Measurements from ENCODE around the gene CHMP4A.
A peak's percentile ranks its signal among the peaks of the same experiment; 100 is the strongest.
"Not testable (repeated sequence)": the region's sequence is repeated elsewhere in the genome, so short reads cannot be mapped to it uniquely, and the experiment has no call there.

Gene CHMP4A

GRCh38 chr14:24222987-24223386, 9.7 kb upstream of the CHMP4A start:
- DNase-seq (ENCODE audit: low read depth): not testable (repeated sequence)

GRCh38 chr14:24219521-24219920, 6.2 kb upstream of the CHMP4A start:
- DNase-seq (ENCODE audit: low read depth): no peak

GRCh38 chr14:24219080-24219479, 5.8 kb upstream of the CHMP4A start:
- DNase-seq (ENCODE audit: low read depth): no peak

GRCh38 chr14:24216876-24217275, 3.6 kb upstream of the CHMP4A start:
- DNase-seq (ENCODE audit: low read depth): not testable (repeated sequence)

- DNase-seq (ENCODE audit: low read depth): no peak
Observed at GRCh38 chr14:24216345-24216699, 3.0 kb upstream of the CHMP4A start.

GRCh38 chr14:24215495-24216344, 2.4 kb upstream of the CHMP4A start, which contains the start of gene MDP1:
Gene MDP1, minus strand, starts transcription at chr14:24216066. Its CDS starts 111 bp downstream, at chr14:24215955.
- DNase-seq (ENCODE audit: low read depth): peak; percentile 76

- no peak for DNase-seq (ENCODE audit: low read depth)
Observed at GRCh38 chr14:24213866-24214662, 776 bp upstream of the CHMP4A start.

- DNase-seq (ENCODE audit: low read depth): no peak
Observed at GRCh38 chr14:24211311-24211710, 2.0 kb downstream of the CHMP4A start.

GRCh38 chr14:24207625-24208024, 5.7 kb downstream of the CHMP4A start:
- no peak for DNase-seq (ENCODE audit: low read depth)

GRCh38 chr14:24207104-24207551, 6.2 kb downstream of the CHMP4A start:
- DNase-seq (ENCODE audit: low read depth): no peak

- no peak for DNase-seq (ENCODE audit: low read depth)
Observed at GRCh38 chr14:24206260-24207103, 6.8 kb downstream of the CHMP4A start.

GRCh38 chr14:24204163-24205146, 8.8 kb downstream of the CHMP4A start:
- DNase-seq (ENCODE audit: low read depth): no peak

- not testable (repeated sequence) for DNase-seq (ENCODE audit: low read depth)
Observed at GRCh38 chr14:24203249-24203886, 9.9 kb downstream of the CHMP4A start.

- DNase-seq (ENCODE audit: low read depth): not testable (repeated sequence)
Observed at GRCh38 chr14:24202538-24202937, 10.8 kb downstream of the CHMP4A start.

GRCh38 chr14:24198814-24199524, 14.3 kb downstream of the CHMP4A start:
- DNase-seq (ENCODE audit: low read depth): no peak

- DNase-seq (ENCODE audit: low read depth): no peak
Observed at GRCh38 chr14:24197056-24197450, 16.2 kb downstream of the CHMP4A start.

GRCh38 chr14:24196071-24197055, 16.9 kb downstream of the CHMP4A start:
- no peak for DNase-seq (ENCODE audit: low read depth)

Measured in activated gamma-delta T cell treated with anti-CD3 and anti-CD28 coated beads, Interleukin-2, amount 50 U/mL, for 16 hours (primary cell).